Measurements from ENCODE around the gene TMEM185B. TPM values are rescaled to one million over a fixed set of nuclear protein-coding genes. Genes with fewer than 3 reads are reported as not detected.

TMEM185B gene
- polyA plus RNA-seq, 1 of the 3 experiments (the other 2 are of a cell fraction), result 36.0 TPM

DNA sequence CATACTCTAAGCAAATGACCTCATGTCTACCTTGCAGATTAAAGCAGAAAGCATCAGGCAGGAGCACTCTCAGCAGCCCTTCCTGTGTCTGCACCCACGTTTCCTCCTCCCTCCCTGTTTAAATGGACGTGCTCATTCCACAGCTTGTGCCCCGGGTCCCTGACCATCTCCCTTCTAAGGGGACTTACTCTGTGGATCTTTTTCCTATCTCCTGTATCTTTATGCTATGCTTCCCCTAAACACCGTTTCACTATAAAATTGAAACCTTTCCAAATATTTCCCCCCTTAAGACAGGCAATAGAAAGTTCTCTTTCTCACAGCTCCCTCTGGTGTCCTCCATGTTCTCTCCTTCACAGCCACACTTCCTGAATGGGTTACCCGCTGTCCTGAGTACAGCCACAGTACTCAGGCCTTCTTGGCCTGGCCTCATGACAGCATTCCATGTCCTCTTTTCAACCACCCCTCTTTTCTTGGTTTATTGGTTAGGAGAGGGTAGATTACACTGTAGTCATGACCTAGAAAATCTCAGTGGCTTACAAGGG lies 41.1 kb downstream of the TMEM185B start:
- ChIA-PET CTCF (interaction anchor here (0.8 to 1.4 kb wide), 3 partner anchors 37 to 416 kb away, joined by 3 to 4 read pairs (median 3); no protein-coding TSS in a partner anchor), POLR2A (no interaction called here)
- Histone ChIP-seq H3K27me3 (ENCODE audit: insufficient read depth) (no peaks in the 10 kb centered on the region), H3K27ac (ENCODE audit: low read depth in 2 of 2, low read length in 1 of 2) (no peak overlapping the region), H2AFZ (ENCODE audit: low read depth) (no peak overlapping the region), H3K9me2 (no peaks in the 10 kb centered on the region), H3K4me3 (ENCODE audit: low read depth in 2 of 2, low read length in 1 of 2) (no peak overlapping the region), H3K79me2 (ENCODE audit: insufficient read depth) (no peaks in the 10 kb centered on the region), H3K4me1 (ENCODE audit: control insufficient read depth in 1 of 2, insufficient read depth in 2 of 2, low read depth in 1 of 2, low read length in 1 of 2) (no peaks in the 10 kb centered on the region; a peak in 1 of 4 replicates), H3K36me3 (replicated peaks in 1 of 2; ENCODE audit: control insufficient read depth in 1 of 2, insufficient read depth in 2 of 2, low read length in 1 of 2) (peaks cover 0 to 4% of the 10 kb centered on the region in 2 experiments), H3K9me3 (no peaks in the 10 kb centered on the region), H3F3A (replicated peaks; ENCODE audit: insufficient read depth) (no peaks in the 10 kb centered on the region), H3K4me2 (no peak overlapping the region), H4K20me1 (ENCODE audit: insufficient read depth) (no peaks in the 10 kb centered on the region), H3K9ac (no peak overlapping the region)
- WGBS (ENCODE audit: low lambda C conversion rate), result 75% methylated on average over 5 of the region's 5 CpGs
- no peak for TF ChIP-seq FOXM1 (IDR thresholded peaks at IDR 0.05; ENCODE audit: low read depth)
- TF ChIP-seq, protein P1, sequence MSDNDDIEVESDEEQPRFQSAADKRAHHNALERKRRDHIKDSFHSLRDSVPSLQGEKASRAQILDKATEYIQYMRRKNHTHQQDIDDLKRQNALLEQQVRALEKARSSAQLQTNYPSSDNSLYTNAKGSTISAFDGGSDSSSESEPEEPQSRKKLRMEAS (IDR thresholded peaks at IDR 0.05; ENCODE audit: low read depth), result no peak
- no peak for TF ChIP-seq EP300 (IDR thresholded peaks at IDR 0.05; ENCODE audit: borderline replicate concordance in 1 of 2, low read depth in 1 of 2, low read length in 1 of 2)
- TF ChIP-seq ELF1 (IDR thresholded peaks at IDR 0.05), result no peak
- TF ChIP-seq, protein P2, sequence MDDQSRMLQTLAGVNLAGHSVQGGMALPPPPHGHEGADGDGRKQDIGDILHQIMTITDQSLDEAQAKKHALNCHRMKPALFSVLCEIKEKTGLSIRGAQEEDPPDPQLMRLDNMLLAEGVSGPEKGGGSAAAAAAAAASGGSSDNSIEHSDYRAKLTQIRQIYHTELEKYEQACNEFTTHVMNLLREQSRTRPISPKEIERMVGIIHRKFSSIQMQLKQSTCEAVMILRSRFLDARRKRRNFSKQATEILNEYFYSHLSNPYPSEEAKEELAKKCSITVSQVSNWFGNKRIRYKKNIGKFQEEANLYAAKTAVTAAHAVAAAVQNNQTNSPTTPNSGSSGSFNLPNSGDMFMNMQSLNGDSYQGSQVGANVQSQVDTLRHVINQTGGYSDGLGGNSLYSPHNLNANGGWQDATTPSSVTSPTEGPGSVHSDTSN (IDR thresholded peaks at IDR 0.05), result no peak
- no peak for TF ChIP-seq CHD2 (IDR thresholded peaks at IDR 0.05; ENCODE audit: low read length, partially characterized antibody)
- no peak for TF ChIP-seq EZH2phosphoT487 (IDR thresholded peaks at IDR 0.05; ENCODE audit: borderline replicate concordance, low read depth)
- TF ChIP-seq RXRA (IDR thresholded peaks at IDR 0.05; ENCODE audit: borderline replicate concordance, low read depth), result no peak
- no peak for TF ChIP-seq NFIC (IDR thresholded peaks at IDR 0.05; ENCODE audit: borderline replicate concordance)
- TF ChIP-seq, protein P3, sequence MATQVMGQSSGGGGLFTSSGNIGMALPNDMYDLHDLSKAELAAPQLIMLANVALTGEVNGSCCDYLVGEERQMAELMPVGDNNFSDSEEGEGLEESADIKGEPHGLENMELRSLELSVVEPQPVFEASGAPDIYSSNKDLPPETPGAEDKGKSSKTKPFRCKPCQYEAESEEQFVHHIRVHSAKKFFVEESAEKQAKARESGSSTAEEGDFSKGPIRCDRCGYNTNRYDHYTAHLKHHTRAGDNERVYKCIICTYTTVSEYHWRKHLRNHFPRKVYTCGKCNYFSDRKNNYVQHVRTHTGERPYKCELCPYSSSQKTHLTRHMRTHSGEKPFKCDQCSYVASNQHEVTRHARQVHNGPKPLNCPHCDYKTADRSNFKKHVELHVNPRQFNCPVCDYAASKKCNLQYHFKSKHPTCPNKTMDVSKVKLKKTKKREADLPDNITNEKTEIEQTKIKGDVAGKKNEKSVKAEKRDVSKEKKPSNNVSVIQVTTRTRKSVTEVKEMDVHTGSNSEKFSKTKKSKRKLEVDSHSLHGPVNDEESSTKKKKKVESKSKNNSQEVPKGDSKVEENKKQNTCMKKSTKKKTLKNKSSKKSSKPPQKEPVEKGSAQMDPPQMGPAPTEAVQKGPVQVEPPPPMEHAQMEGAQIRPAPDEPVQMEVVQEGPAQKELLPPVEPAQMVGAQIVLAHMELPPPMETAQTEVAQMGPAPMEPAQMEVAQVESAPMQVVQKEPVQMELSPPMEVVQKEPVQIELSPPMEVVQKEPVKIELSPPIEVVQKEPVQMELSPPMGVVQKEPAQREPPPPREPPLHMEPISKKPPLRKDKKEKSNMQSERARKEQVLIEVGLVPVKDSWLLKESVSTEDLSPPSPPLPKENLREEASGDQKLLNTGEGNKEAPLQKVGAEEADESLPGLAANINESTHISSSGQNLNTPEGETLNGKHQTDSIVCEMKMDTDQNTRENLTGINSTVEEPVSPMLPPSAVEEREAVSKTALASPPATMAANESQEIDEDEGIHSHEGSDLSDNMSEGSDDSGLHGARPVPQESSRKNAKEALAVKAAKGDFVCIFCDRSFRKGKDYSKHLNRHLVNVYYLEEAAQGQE (IDR thresholded peaks at IDR 0.05; ENCODE audit: low read depth, low read length), result no peak
- TF ChIP-seq, protein P4, sequence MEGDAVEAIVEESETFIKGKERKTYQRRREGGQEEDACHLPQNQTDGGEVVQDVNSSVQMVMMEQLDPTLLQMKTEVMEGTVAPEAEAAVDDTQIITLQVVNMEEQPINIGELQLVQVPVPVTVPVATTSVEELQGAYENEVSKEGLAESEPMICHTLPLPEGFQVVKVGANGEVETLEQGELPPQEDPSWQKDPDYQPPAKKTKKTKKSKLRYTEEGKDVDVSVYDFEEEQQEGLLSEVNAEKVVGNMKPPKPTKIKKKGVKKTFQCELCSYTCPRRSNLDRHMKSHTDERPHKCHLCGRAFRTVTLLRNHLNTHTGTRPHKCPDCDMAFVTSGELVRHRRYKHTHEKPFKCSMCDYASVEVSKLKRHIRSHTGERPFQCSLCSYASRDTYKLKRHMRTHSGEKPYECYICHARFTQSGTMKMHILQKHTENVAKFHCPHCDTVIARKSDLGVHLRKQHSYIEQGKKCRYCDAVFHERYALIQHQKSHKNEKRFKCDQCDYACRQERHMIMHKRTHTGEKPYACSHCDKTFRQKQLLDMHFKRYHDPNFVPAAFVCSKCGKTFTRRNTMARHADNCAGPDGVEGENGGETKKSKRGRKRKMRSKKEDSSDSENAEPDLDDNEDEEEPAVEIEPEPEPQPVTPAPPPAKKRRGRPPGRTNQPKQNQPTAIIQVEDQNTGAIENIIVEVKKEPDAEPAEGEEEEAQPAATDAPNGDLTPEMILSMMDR (IDR thresholded peaks at IDR 0.05), result no peak
- TF ChIP-seq RFX5 (IDR thresholded peaks at IDR 0.05; ENCODE audit: low read length), result no peak
- no peak for DNase-seq
